Measurements from ENCODE around the gene MZB1.

Gene MZB1, protein sequence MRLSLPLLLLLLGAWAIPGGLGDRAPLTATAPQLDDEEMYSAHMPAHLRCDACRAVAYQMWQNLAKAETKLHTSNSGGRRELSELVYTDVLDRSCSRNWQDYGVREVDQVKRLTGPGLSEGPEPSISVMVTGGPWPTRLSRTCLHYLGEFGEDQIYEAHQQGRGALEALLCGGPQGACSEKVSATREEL

DNA sequence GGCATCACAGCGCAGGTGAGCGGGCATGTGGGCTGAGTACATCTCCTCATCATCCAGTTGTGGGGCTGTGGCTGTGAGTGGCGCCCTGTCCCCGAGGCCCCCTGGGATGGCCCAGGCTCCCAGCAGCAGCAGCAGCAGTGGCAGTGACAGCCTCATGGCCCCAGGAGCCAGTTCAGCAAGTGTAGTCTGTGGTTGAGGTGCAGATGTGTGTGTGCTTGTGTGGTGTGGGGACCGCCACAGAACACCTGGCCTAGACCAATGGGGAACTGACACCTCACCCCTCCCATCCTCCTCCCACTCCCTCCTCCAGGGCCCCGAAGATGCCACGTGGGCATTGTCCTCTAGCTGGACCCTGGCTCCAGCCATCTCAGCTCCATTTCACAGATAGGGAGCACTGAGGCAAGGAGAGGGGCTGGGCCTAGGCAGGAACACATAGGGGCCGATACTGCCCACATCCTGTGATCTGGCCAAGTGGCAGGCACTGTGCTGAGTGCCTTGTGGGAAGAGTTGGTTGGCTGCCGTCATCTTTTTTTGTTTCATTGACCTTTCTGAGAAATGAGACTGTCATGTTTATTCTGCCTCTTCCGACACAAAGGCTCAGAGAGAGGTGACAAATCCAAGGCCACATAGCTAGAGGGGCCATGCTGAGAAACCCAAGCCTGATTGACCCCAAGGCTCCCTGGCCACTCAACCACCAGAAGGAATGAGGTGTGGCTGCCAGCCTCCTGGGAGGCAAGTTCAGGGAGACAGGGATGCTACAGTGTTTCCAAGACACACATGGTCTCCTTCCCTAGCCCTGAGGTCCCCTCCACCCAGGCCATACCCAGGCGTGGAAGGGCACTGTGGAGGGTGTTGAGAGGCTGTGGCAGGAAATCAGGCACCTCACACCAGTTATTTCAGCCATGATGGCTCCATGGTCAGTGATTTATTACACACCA is at the start of gene MZB1:
Gene MZB1, minus strand, starts transcription at position 213 of the 938 bp plus-strand sequence. Its CDS starts 57 bp downstream, at position 156.
- peak; percentile 75 for ATAC-seq
- DNase-seq = peak; percentile 79

DNA sequence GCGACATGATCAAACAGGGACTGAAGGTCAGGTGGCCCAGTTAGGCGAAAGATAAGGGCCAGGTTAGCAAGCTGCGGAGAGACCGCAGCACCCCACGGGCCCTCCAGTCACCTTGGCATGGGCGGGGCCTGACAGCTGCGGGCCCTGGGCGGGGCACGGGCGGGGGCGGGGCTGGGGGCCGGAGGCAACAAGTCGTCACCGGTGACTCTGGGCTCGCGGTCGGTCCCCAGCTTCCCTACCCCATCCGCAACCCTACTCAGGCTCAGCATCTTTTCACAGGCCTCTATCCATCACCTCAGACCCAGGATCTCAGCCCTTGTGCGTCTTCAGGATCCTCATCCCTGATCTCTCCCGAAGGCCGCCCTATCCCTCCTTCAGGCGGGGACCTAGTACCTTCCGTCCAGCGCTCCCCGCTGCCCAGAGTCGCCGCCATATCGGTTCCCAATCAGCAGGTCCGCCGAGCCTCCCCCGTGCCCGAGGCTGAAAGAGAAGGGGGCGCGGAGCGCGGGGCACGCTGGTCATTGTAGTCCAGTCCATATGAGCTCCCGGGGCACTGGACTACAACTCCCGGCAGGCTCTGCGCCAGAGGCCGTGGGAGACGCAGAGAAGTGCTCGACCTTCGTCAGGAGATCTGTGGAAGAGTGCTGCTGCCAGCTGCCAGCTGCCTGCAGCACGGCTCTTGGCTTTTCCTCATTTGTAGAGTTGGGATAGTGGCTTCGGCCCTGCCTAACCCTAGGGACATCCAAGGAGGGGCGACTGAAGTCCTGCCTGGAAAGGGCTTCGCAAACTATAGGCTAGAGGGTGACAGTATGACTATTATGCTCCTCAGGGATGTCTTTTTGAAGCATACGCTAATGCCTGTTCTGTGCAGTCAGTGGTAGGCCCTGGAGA is 49.5 kb upstream of the MZB1 start, which contains the start of gene DNAJC18:
Gene DNAJC18, minus strand, starts transcription at position 513 of the 891 bp plus-strand sequence. Its CDS starts 80 bp downstream, at position 433.
- ATAC-seq (peak; percentile 95), DNase-seq (peak; percentile 93)

DNA sequence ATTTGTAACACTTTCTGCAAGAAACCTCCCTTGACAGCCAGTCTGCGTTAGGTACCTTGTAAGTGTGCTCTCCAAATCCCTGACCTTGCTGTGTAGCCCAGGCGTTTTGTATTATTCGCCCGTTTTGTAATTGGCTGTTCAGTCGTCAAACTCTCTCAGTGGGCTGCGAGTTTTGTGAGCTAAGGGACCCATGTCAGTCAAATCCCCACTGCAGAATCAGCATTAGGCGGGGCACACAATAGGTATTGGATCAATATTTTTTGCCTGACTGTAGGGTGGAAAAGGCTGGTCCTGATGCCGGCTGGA is 48.9 kb upstream of the MZB1 start:
- ATAC-seq (no peak), DNase-seq (no peak)

DNA sequence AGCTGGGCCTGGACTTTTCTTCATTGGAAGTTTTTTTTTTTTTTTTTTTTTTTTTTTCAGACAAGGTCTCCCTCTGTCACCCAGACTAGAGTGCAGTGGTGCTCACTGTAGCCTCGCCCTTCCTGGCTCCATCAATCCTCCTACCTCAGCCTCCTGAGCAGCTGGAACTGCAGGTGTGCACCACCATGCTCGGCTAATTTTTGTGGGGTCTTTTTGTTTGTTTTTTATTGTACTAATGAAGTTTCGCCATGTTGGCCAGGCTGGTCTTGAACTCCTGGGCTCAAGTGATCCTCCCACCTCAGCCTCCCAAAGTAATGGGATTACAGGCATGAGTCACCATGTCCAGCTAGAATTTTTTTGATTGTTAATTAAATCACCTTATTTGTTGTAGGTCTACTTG is 46.0 kb upstream of the MZB1 start:
- no peak for ATAC-seq
- no peak for DNase-seq

DNA sequence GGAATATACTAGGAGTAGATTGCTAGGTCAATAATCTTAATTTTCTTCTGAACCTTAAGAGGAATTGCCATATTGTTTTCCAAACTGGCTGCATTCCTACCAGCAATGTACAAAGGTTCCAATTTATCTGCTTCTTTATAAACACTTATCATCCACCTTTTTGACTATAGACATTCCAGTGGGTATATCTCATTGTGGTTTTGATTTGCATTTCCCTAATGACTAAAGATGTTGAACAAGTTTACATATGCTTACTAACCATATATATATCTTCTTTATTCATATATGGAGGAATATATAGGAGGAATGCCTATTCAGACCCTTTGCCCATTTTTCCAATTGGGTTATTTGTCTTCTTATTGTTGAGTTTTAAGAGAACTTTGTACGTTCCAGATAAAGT is 42.0 kb upstream of the MZB1 start:
- no peak for ATAC-seq
- DNase-seq = no peak

DNA sequence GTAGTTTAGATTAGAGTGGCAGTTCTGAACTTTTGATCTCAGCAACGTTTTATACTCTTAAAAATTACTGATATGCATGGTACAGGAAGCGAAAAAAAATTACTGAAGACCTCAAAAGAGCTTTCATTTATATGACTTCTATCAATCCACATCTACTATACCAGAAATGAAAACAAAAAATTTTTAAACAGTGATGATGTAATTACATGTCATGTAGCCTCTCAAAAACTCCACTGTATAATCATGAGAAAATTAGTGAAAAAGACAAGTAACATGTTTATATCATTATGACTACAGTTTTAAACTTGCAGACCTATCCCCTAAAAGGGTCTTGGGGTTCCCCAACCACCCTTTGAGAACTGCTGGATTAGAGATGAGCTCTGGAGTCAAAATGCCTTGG is 40.3 kb upstream of the MZB1 start:
- DNase-seq (no peak), ATAC-seq (no peak)

DNA sequence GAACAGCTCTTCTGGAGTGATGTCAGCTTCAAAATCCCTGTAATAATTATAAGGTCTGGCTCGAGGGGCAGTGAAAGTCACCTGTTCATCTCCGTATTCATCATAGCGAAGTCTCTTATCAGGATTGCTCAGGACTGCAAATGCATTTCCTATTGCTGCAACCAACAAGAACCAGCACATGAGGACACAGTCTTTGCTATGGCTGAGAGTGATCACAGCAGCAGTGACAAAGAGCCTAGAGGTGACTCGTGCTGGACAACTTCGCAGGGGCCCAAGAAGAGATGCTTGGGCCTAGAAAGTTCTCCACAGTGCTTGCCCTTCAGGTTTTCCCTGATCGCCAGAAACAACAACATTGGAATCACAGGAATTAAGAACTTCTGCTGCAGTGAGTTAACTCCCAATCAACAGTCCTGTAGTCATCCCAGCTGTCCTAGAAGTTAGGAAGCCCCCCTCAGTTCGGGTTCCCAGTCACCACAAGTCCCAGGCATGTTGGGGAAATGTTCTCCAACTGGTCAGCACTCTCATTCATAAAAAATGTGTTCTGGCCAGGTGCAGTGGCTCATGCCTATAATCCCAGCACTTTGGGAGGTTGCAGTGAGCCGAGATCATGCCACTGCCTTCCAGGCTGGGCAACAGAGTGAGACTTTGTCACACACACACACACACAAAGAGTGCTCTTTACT is 36.6 kb upstream of the MZB1 start:
- no peak for ATAC-seq
- DNase-seq = no peak

DNA sequence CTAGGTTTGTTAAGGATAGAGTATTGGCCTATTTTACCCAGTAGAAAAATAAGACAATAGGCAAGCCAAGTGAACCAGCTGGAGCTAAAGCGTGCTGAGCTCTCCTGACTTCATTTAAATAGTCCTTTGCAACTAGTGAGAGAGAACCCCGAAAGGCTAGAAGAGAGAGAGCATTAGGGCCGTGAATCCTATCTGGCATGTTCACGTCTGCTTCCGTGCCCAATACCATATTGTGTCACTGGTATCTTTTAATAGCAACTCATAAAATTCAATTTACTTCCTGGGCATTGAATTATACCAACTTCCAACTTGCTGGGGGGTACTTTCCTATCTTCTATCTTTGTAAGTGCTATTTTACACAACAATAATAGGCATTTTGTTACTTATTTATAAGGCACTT is 35.8 kb upstream of the MZB1 start:
- no peak for DNase-seq
- no peak for ATAC-seq

DNA sequence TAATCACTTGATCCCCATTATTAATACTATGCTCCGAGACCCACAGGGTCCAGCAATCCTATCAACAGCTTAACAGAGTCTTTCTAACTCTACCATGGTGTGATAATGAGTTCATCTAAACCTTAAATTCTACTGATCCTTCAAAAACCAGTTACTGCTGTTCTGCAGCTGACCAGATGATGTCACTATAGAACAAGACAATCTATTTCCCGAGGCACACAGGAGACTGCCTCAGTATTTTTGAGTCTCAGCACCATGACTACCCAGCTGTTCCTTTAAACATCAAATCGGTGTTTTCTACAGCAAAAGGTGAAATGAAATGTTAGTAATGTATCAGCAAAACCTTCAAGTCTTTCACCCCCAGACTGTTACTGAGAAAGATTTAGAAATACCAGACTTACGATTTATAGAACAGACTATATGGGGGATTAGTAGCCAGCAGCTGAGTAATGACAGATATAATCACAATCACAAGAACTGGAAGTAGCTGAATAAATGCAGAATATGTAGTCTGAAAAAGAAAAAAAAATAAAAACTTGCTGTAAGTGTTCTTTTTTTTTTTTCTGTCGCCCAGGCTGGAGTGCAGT is 32.7 kb upstream of the MZB1 start:
- DNase-seq = peak; percentile 51
- peak; percentile 83 for ATAC-seq

DNA sequence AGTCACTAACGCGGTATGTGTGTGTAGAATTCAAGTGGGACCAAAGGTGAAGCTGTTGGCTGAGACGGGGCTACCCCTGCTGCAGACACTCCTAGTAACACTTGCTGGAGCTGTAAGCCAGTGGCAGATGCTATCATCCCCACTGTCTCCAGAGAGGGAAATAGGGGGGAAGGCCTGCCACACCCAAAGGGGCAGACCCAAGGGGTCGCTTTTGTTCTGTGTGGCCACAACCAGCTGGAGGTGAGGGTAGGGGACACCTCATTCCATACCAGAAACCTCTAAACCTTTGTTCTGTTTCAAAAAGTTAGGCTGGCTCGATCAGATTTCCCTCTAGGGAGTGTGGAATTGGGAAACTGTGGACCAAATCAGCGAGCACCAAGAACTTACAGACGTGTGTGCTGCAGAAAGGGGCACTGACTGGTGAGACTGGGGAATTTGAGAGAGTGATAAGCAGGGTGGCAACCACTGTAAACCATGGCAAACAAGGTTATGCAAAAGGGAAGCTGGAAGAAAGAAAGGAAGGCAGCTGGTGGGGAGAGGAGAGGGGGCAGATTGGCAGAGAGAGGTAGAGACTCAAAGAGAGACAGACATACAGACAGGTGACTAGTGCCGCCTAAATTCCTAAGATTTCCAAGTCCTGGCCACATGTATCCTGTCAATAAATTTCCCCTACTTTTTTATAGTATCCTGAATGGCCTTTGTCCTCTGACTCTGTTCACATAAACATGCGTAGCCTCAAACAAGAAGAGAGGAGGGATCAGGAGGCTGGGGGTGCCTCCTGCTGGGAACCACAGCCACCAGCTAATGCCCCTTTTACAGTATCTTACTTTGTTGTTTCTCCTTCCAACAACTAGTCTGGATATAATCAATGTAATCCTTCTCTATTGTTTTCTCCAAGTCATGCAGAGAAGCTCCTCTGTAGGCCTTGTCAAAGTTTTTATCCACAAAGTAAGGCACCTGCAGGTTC is 29.8 kb upstream of the MZB1 start:
- ATAC-seq (no peak), DNase-seq (no peak)

DNA sequence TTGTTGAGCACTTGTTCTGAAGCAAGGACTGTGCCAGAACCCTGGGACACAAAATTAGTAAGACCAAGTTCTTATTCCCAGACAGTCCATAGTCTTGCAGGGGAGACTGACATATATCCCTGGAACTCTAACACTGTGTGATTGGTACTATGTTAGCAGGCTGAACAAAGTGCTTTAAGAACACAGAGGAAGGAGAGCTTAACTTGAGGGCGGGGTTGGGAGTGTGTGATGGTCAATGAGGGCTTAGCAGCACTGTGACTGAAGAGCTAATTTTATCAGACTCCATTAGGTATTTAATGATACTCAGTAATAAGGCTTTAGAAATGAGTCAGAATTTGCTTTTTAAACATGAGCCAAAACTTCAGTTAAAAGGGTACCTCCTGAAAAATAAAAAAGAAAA is 29.1 kb upstream of the MZB1 start:
- ATAC-seq (no peak), DNase-seq (no peak)

DNA sequence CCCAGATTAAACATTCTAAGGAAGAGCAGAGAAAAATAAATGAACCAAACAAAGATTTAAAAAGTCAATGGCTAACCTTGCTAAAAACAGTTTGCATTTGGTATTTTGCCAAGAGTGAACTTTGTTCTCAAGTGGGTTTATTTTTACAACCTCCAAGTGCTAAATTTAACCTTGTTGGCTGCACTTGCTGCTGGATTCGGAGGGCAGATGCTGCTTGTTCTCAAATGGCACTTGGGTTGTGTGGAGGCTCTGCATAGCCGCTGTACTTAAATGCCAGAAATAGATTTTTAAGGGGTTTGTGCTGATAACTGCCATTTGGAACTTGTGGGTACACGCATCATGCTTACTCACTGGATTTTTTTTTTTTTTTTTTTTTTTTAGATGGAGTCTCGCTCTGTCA is 27.5 kb upstream of the MZB1 start:
- no peak for ATAC-seq
- DNase-seq = no peak

DNA sequence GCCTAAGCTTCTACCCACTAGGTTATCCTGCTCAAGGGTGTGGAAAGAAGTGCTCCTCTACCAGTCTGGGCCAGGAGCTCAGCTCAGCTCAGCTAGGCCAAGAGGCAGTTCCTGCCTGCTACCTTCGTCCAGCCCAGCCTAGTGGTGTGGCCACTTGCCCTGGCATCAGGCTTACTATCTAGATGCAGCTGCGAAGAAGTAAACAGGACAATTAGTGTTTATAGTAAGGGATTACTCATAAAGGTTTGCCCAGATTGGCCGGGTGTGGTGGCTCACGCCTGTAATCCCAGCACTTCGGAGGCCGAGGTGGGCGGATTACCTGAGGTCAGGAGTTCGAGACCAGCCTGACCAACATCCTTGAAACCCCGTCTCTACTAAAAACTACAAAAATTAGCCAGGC is 26.9 kb upstream of the MZB1 start:
- DNase-seq = no peak
- ATAC-seq = no peak

DNA sequence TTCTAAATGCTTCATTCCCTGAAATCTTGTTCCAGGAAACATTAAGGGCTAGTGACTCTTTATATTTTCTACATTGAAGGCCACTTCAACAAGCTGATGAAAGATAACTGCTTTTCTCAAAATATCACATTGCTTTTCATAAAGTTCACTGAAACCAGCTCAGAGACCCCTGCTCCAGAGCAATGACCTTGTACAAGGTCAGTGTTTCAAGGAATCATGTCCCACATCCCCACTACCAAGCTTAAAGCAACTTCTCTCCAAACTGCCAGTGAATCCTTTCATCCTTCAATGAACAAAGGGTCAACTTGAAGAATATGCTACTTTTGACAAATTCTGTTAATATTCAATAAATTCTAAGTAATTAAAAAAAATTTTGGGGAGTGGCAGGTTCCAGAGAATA is 26.2 kb upstream of the MZB1 start:
- DNase-seq = no peak
- no peak for ATAC-seq

DNA sequence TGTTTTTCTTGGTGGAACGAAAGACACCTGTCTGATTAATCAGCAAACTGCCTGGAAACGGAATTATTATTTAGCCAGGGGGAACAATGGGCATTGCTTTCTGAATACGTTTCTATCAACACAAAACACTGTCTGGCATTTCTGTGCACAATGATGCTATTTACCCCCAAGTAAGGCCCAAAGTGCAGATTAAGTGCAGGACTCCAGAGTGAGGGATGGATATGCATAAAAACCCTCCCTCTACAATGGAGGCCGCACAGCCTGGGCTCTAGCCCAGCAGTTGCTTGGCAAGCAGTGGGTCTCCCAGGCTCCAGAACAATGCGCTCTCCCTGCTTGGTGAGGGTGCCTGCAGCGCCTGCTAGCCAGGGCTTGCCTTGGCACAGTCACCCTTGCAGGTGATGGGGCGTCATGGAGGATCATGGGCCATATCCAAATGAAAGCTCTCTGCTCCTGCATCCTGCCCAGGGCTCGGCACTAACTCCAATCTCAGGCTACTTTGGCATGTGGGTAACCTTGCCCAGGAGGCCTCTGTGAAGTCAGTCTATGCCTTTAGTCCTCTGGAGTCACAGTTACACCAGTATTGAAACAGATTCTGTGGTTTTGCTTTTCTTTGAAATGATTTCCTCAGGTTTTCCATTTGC is 25.6 kb upstream of the MZB1 start:
- ATAC-seq = peak; percentile 82
- peak; percentile 53 for DNase-seq

DNA sequence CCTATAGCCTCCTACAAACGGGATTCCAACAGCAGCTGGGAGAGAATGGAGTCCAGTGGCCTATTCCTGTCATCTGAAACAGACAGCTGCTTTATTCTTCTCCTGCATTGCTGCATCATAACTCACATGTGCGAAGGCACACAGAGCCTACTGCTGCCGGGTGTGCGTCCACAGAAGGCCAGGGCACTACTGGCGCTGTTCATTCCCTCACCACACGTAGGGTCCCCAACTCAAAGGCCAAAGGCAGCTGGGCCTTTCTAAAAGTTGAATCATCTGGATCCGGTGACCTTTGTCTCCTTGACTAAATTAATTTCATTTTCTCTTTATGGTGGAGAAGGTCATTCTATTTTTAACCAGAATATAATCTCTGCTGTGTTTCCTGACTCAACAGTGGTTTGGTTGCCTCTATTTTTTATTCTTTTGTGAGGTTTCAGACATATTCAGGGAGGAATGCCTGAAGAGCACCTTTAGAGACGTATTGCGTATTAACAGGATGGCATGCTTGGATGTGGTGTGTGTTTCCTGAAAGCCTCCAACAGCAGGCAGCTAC is 24.9 kb upstream of the MZB1 start:
- peak; percentile 58 for ATAC-seq
- peak; percentile 48 for DNase-seq

DNA sequence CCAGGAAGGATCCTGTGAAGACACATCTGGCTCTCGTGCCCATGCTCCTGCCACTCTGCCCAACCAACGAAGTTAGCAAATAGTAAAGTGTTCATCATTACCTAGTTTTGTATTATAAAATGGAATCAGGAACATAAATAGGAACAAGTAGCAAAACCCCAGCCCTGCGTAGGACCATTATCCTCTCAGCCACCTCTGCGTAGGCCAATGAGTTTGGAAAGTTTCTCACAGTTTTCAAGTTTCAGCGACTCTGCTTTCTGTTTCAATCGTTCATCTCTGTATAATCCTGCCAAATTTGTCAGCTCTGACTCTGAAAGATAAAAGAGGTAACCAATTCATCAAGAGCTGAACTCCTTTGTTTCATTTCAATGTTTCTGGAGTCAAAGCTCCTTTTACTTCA is 24.2 kb upstream of the MZB1 start:
- ATAC-seq = peak; percentile 25
- peak; percentile 17 for DNase-seq

DNA sequence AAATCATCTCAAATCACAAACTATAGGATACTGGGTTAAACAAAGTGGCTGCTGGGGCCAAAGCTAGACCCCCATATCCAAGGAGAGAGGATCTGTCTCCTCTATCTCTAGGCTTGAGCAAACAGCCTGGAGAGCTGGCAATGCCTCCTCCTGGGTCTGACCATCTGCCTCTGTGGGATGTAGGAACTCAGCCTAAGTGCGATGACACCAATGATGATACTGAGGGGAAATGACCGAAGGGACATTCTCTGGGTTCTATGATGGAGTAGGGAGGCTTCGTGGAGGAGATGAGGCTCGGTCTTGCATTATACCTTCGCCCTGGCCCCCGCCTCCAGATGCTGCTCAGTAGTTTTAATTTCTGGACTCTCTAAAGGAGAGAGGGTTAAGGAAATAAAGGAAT is 23.4 kb upstream of the MZB1 start:
- DNase-seq = no peak
- ATAC-seq = no peak

DNA sequence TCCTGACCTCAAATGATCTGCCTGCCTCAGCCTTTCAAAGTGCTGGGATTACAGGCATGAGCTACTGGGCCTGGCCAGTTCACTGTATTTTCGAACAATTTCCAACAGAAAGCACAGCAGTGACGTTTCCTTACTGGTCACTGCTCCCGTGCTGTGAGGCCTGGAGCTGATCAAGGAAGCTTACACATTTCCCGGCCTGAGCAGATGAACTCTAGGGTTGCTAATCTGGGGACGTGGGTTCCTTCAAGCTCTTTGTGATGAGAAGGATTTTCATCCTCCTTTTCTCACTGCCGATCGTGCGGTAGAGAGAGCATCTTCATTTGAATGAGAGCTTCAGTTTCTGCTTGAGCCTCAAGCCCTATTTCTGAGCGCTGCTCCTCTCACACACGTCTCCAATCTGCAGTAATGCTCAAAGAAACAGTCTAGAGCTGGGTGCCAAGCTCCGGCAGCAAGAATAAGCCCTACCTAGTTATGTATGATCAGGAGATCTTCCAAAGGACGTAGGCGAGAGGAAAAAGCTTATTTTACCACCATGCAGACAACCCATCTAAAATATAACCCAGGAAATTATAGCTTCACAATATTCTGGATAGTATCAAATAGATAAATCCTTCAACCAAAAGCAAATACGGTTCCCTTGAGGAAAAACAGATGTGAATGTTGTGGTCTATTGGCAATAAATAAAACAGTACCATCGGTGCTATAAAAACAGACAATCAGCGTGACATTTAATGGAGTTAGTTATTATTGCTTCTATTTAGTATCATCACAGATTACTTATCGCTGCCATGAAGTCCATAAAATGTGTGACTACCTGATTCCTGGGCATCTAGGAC is 21.5 kb upstream of the MZB1 start:
- DNase-seq (no peak), ATAC-seq (no peak)
